PC-9 (cell line): ENCODE data around the gene E4F1.

Experiments used
- CTCF ChIP-seq: fragments of 200-600 bp; sonication (generic); conservative IDR thresholded peaks from 2 replicates; pipeline ENCODE4 v1.6.1; 2017; ENCODE audit warnings: mixed run types, antibody characterized with exemption, mild to moderate bottlenecking, moderate library complexity
- EZH2 ChIP-seq: fragments of 200-600 bp; sonication (generic); IDR thresholded peaks from 2 replicates; pipeline ENCODE4 v1.8.0; 2017; ENCODE audit warnings: antibody characterized with exemption, low read depth

GRCh38 chr16:2196162-2196980, 27.0 kb upstream of the E4F1 start, which contains the start of gene CASKIN1:
- TF ChIP-seq CTCF (no peak), EZH2 (no peak)
